ENCODE results near the gene DUSP21.
"Not testable (repeated sequence)": the region's sequence is repeated elsewhere in the genome, so short reads cannot be mapped to it uniquely, and the experiment has no call there.

Gene DUSP21

GRCh38 chrX:44843753-44844152 is at the start of gene DUSP21:
Gene DUSP21 (plus strand): TSS chrX:44844021. CDS start chrX:44844133, 112 bp downstream.
- DNase-seq (ENCODE audit: low spot score) = no peak

GRCh38 chrX:44795945-44796450 is 47.8 kb upstream of the DUSP21 start:
- DNase-seq (ENCODE audit: low spot score) = no peak

GRCh38 chrX:44802613-44803012 is 41.2 kb upstream of the DUSP21 start:
- DNase-seq (ENCODE audit: low spot score) = no peak

GRCh38 chrX:44815681-44816080 is 28.1 kb upstream of the DUSP21 start:
- DNase-seq (ENCODE audit: low spot score) = no peak

- no peak for DNase-seq (ENCODE audit: low spot score)
These were observed 27.5 kb upstream of the DUSP21 start for GRCh38 chrX:44816367-44816766.

- no peak for DNase-seq (ENCODE audit: low spot score)
These were observed 26.8 kb upstream of the DUSP21 start for GRCh38 chrX:44817029-44817428.

- no peak for DNase-seq (ENCODE audit: low spot score)
These were observed 21.2 kb upstream of the DUSP21 start for GRCh38 chrX:44822601-44823000.

- not testable (repeated sequence) for DNase-seq (ENCODE audit: low spot score)
These were observed 20.6 kb upstream of the DUSP21 start for GRCh38 chrX:44823193-44823592.

GRCh38 chrX:44828008-44828605 is 15.7 kb upstream of the DUSP21 start:
- peak; percentile 63 for DNase-seq (ENCODE audit: low spot score)

- no peak for DNase-seq (ENCODE audit: low spot score)
These were observed 14.0 kb upstream of the DUSP21 start for GRCh38 chrX:44829832-44830231.

GRCh38 chrX:44842550-44843317 is 1.1 kb upstream of the DUSP21 start:
- no peak for DNase-seq (ENCODE audit: low spot score)

GRCh38 chrX:44843318-44843702 is 511 bp upstream of the DUSP21 start:
- no peak for DNase-seq (ENCODE audit: low spot score)

GRCh38 chrX:44844204-44844603 is 383 bp downstream of the DUSP21 start:
- no peak for DNase-seq (ENCODE audit: low spot score)

- not testable (repeated sequence) for DNase-seq (ENCODE audit: low spot score)
These were observed 7.1 kb downstream of the DUSP21 start for GRCh38 chrX:44850891-44851290.

- DNase-seq (ENCODE audit: low spot score) = no peak
These were observed 27.4 kb downstream of the DUSP21 start for GRCh38 chrX:44871114-44871645.

- peak; percentile 69 for DNase-seq (ENCODE audit: low spot score)
These were observed 28.4 kb downstream of the DUSP21 start for GRCh38 chrX:44871931-44872820.

GRCh38 chrX:44872821-44873414 is 29.1 kb downstream of the DUSP21 start, which contains the start of gene KDM6A:
Gene KDM6A (plus strand): TSS chrX:44873188. CDS start chrX:44873552, 364 bp downstream.
- peak; percentile 99 for DNase-seq (ENCODE audit: low spot score)

- peak; percentile 65 for DNase-seq (ENCODE audit: low spot score)
These were observed 29.8 kb downstream of the DUSP21 start for GRCh38 chrX:44873415-44874276.

GRCh38 chrX:44874420-44875184 is 30.8 kb downstream of the DUSP21 start:
- DNase-seq (ENCODE audit: low spot score) = peak; percentile 69

- DNase-seq (ENCODE audit: low spot score) = no peak
These were observed 31.3 kb downstream of the DUSP21 start for GRCh38 chrX:44875185-44875489.

Measured in AG08396 (cell line).